Measurements from ENCODE around the gene PACS2.

DNA sequence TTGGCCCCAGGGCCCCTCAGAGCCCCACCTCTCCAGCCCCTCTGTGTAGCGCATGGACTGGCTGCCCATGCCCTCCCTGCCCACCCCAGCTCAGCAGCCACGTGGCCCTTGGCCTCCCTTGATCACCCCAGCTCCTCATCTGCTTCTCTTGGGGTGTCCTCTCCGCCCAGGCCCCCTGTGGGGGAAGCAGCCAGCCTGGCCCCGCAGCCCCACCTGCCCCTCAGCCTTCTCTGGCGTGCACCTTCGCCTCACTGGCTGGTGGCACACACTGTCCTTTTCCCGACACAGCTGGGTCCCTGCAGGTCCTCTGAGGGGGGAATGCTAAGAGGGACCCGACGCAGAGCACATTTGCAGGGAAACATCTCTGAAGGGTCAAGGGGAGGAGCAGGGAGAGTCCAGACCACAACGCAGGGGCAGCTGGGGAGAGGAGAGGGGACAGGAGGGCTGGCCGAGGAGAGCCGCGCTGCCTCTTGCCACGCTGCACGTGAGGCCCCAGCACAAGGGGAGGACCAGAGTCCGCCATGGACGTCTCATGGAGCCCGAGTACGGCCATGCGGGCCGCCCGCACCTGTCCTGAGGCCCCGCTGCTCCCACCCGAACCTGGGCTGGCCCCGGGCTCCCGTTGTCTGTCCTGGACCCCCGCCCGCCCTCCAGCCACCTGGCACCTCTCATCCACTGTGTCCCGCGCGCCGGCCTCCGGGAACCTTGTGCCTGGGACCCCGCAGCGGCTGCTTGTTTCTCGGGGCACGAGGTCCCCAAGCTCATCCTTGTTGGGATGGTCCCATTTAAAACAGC, 36.1 kb downstream of the PACS2 start:
- TF ChIP-seq, protein P1, sequence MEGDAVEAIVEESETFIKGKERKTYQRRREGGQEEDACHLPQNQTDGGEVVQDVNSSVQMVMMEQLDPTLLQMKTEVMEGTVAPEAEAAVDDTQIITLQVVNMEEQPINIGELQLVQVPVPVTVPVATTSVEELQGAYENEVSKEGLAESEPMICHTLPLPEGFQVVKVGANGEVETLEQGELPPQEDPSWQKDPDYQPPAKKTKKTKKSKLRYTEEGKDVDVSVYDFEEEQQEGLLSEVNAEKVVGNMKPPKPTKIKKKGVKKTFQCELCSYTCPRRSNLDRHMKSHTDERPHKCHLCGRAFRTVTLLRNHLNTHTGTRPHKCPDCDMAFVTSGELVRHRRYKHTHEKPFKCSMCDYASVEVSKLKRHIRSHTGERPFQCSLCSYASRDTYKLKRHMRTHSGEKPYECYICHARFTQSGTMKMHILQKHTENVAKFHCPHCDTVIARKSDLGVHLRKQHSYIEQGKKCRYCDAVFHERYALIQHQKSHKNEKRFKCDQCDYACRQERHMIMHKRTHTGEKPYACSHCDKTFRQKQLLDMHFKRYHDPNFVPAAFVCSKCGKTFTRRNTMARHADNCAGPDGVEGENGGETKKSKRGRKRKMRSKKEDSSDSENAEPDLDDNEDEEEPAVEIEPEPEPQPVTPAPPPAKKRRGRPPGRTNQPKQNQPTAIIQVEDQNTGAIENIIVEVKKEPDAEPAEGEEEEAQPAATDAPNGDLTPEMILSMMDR (IDR thresholded peaks at IDR 0.05), result no peak
- no peak for TF ChIP-seq POLR2A (IDR thresholded peaks at IDR 0.05)
